BLaER1 treated with 17β-estradiol and CSF1 and Interleukin-3, amounts not matched to agents 10 nM and 100 nM (cell line): ENCODE measurements around the gene SV2C.
"Not testable (repeated sequence)": the region's sequence is repeated elsewhere in the genome, so short reads cannot be mapped to it uniquely, and the experiment has no call there.

Experiments used
- H3K27ac ChIP-seq, 11 experiments: shearing (Covaris generic); formaldehyde crosslinking; 2 replicates each; pipeline ENCODE4 v1.8.1; 2022
- H3K27me3 ChIP-seq, 11 experiments: shearing (Covaris generic); formaldehyde crosslinking; 2 replicates each; pipeline ENCODE4 v1.8.1; 2022
- H3K36me3 ChIP-seq, 11 experiments: shearing (Covaris generic); formaldehyde crosslinking; 2 replicates each; pipeline ENCODE4 v1.8.1; 2022
- H3K4me1 ChIP-seq, 10 experiments: shearing (Covaris generic); formaldehyde crosslinking; 2 replicates each; pipeline ENCODE4 v1.8.1; 2022
- H3K4me2 ChIP-seq, 11 experiments: shearing (Covaris generic); formaldehyde crosslinking; 2 replicates each; pipeline ENCODE4 v1.8.1; 2022
- H3K4me3 ChIP-seq, 10 experiments: shearing (Covaris generic); formaldehyde crosslinking; 2 replicates each; pipeline ENCODE4 v1.8.1; 2022
- H3K9ac ChIP-seq, 11 experiments: shearing (Covaris generic); formaldehyde crosslinking; 2 replicates each; pipeline ENCODE4 v1.8.1; 2022
- H3K9me3 ChIP-seq, 11 experiments: shearing (Covaris generic); formaldehyde crosslinking; replicated peaks in 1 of 11; 2 replicates each; pipeline ENCODE4 v1.8.1; 2022
- H4K20me1 ChIP-seq, 11 experiments: shearing (Covaris generic); formaldehyde crosslinking; 2 replicates each; pipeline ENCODE4 v1.8.1; 2022
- Cebpa-rat ChIP-seq, 11 experiments: shearing (Covaris generic); IDR thresholded peaks; 2 replicates each; pipeline ENCODE4 v1.8.1; 2022

SV2C gene

GRCh38 chr5:76303921-76304320, 220.7 kb downstream of the SV2C start:
- Histone ChIP-seq H3K4me2 (peak overlapping the region; percentile 40 to 85 (median 65)), H4K20me1 (no peaks in the 10 kb centered on the region), H3K4me1 (peaks cover 27 to 89% (median 41%) of the 10 kb centered on the region in 10 experiments), H3K27me3 (no peaks in the 10 kb centered on the region), H3K36me3 (no peaks in the 10 kb centered on the region), H3K9ac (no peak overlapping the region), H3K4me3 (no peak overlapping the region), H3K27ac (peak overlapping the region in 8 of 11 experiments; percentile 61 to 88 (median 76); a peak in 11 of 22 replicates), H3K9me3 (peaks cover 0 to 14% (median 5%) of the 10 kb centered on the region in 11 experiments; a peak in 9 of 22 replicates)
- TF ChIP-seq Cebpa-rat (IDR thresholded peaks at IDR 0.05), result no peak

- H3K36me3 ChIP-seq, result no peaks in the 10 kb centered on the region
- H4K20me1 ChIP-seq, result no peaks in the 10 kb centered on the region
- H3K27me3 ChIP-seq, result no peaks in the 10 kb centered on the region
- H3K9me3 ChIP-seq, result peaks cover 0 to 14% (median 5%) of the 10 kb centered on the region in 11 experiments; a peak in 9 of 22 replicates
- peak overlapping the region in 2 of 10 experiments; percentile 5 to 7; a peak in 1 of 20 replicates for H3K4me3 ChIP-seq
- peak in 8 of 11 experiments; percentile 49 to 94 (median 75); a peak in 13 of 22 replicates for TF ChIP-seq Cebpa-rat (IDR thresholded peaks at IDR 0.05)
- peak overlapping the region in 9 of 11 experiments; percentile 26 to 85 (median 74); a peak in 18 of 22 replicates for H3K4me2 ChIP-seq
- peaks cover 27 to 80% (median 41%) of the 10 kb centered on the region in 10 experiments for H3K4me1 ChIP-seq
- H3K9ac ChIP-seq, result peak overlapping the region in 6 of 11 experiments; percentile 13 to 59 (median 42); a peak in 8 of 22 replicates
- H3K27ac ChIP-seq, result peak overlapping the region in 10 of 11 experiments; percentile 42 to 88 (median 69); a peak in 19 of 22 replicates
Observed at GRCh38 chr5:76305269-76305668, 222.1 kb downstream of the SV2C start.

GRCh38 chr5:76305775-76306174, 222.6 kb downstream of the SV2C start:
- TF ChIP-seq Cebpa-rat (IDR thresholded peaks at IDR 0.05), result no peak

GRCh38 chr5:76310208-76310607, 227.0 kb downstream of the SV2C start:
- no peak for TF ChIP-seq Cebpa-rat (IDR thresholded peaks at IDR 0.05)
- Histone ChIP-seq H4K20me1 (no peaks in the 10 kb centered on the region), H3K27ac (no peak overlapping the region), H3K27me3 (no peaks in the 10 kb centered on the region), H3K36me3 (no peaks in the 10 kb centered on the region), H3K9me3 (peaks cover 0 to under 1% (median 0%) of the 10 kb centered on the region in 11 experiments; a peak in 3 of 22 replicates), H3K4me3 (no peak overlapping the region), H3K9ac (no peak overlapping the region), H3K4me2 (no peak overlapping the region), H3K4me1 (peaks cover 4 to 39% (median 10%) of the 10 kb centered on the region in 10 experiments; a peak in 16 of 20 replicates)

More at GRCh38 chr5:76305775-76306174, 222.6 kb downstream of the SV2C start:
- Histone ChIP-seq H3K4me3 (peak overlapping the region in 1 of 10 experiments; percentile 7; a peak in 1 of 20 replicates), H3K4me2 (peak overlapping the region in 8 of 11 experiments; percentile 56 to 85 (median 74); a peak in 15 of 22 replicates), H3K27ac (peak overlapping the region; percentile 11 to 88 (median 65); a peak in 20 of 22 replicates), H3K9ac (peak overlapping the region in 6 of 11 experiments; percentile 13 to 59 (median 42); a peak in 10 of 22 replicates), H4K20me1 (no peaks in the 10 kb centered on the region), H3K9me3 (peaks cover 0 to 14% (median 5%) of the 10 kb centered on the region in 11 experiments; a peak in 9 of 22 replicates), H3K4me1 (peaks cover 27 to 80% (median 41%) of the 10 kb centered on the region in 10 experiments), H3K36me3 (no peaks in the 10 kb centered on the region), H3K27me3 (no peaks in the 10 kb centered on the region)

- no peak overlapping the region for H3K4me3 ChIP-seq
- H3K27me3 ChIP-seq, result no peaks in the 10 kb centered on the region
- H3K4me2 ChIP-seq, result no peak overlapping the region
- no peak for TF ChIP-seq Cebpa-rat (IDR thresholded peaks at IDR 0.05)
- H3K36me3 ChIP-seq, result no peaks in the 10 kb centered on the region
- H3K9me3 ChIP-seq, result no peaks in the 10 kb centered on the region; a peak in 1 of 22 replicates
- no peak overlapping the region for H3K27ac ChIP-seq
- H3K4me1 ChIP-seq, result peaks cover 0 to 13% (median 0%) of the 10 kb centered on the region in 10 experiments; a peak in 4 of 20 replicates
- no peak overlapping the region for H3K9ac ChIP-seq
- no peaks in the 10 kb centered on the region for H4K20me1 ChIP-seq
Observed at GRCh38 chr5:76312783-76313182, 229.6 kb downstream of the SV2C start.

GRCh38 chr5:76314643-76315042, 231.5 kb downstream of the SV2C start:
- Histone ChIP-seq H3K9me3 (no peaks in the 10 kb centered on the region), H3K27me3 (no peaks in the 10 kb centered on the region), H3K4me3 (no peak overlapping the region), H3K27ac (no peak overlapping the region), H3K36me3 (no peaks in the 10 kb centered on the region), H4K20me1 (no peaks in the 10 kb centered on the region), H3K9ac (no peak overlapping the region), H3K4me1 (peaks cover 0 to 9% (median 6%) of the 10 kb centered on the region in 10 experiments; a peak in 8 of 20 replicates), H3K4me2 (no peak overlapping the region)
- no peak for TF ChIP-seq Cebpa-rat (IDR thresholded peaks at IDR 0.05)

- TF ChIP-seq Cebpa-rat (IDR thresholded peaks at IDR 0.05), result no peak
- no peak overlapping the region for H3K27ac ChIP-seq
Observed at GRCh38 chr5:76319673-76320072, 236.5 kb downstream of the SV2C start.

GRCh38 chr5:76323494-76323893, 240.3 kb downstream of the SV2C start:
- H3K27ac ChIP-seq, H4K20me1 ChIP-seq, H3K36me3 ChIP-seq, H3K4me2 ChIP-seq, H3K4me3 ChIP-seq, H3K27me3 ChIP-seq, H3K9ac ChIP-seq: not testable (repeated sequence)
- H3K4me1 ChIP-seq, result peaks cover 34 to 62% (median 45%) of the 10 kb centered on the region in 10 experiments
- H3K9me3 ChIP-seq, result peaks cover 0 to 13% (median 9%) of the 10 kb centered on the region in 11 experiments; a peak in 10 of 22 replicates

More at GRCh38 chr5:76319673-76320072, 236.5 kb downstream of the SV2C start:
- H3K4me3 ChIP-seq, result no peak overlapping the region
- H3K36me3 ChIP-seq, result no peaks in the 10 kb centered on the region
- no peaks in the 10 kb centered on the region for H4K20me1 ChIP-seq
- H3K9me3 ChIP-seq, result peaks cover 0 to 13% (median 9%) of the 10 kb centered on the region in 11 experiments; a peak in 10 of 22 replicates
- H3K27me3 ChIP-seq, result no peaks in the 10 kb centered on the region
- no peak overlapping the region for H3K9ac ChIP-seq
- peaks cover under 1 to 27% (median 8%) of the 10 kb centered on the region in 10 experiments; a peak in 18 of 20 replicates for H3K4me1 ChIP-seq
- H3K4me2 ChIP-seq, result peak overlapping the region in 1 of 11 experiments; percentile 13; a peak in 1 of 22 replicates

GRCh38 chr5:76325326-76325725, 242.1 kb downstream of the SV2C start:
- H3K4me2 ChIP-seq, result peak overlapping the region; percentile 73 to 90 (median 83)

More at GRCh38 chr5:76325326-76325725, 242.1 kb downstream of the SV2C start:
- H3K4me3 ChIP-seq, result peak overlapping the region in 7 of 10 experiments; percentile 15 to 43 (median 19); a peak in 7 of 20 replicates
- H3K27me3 ChIP-seq, result no peaks in the 10 kb centered on the region
- peaks cover 34 to 59% (median 40%) of the 10 kb centered on the region in 10 experiments for H3K4me1 ChIP-seq
- TF ChIP-seq Cebpa-rat (IDR thresholded peaks at IDR 0.05), result no peak
- no peaks in the 10 kb centered on the region for H4K20me1 ChIP-seq
- peak overlapping the region; percentile 23 to 85 (median 74); a peak in 19 of 22 replicates for H3K27ac ChIP-seq
- peak overlapping the region in 10 of 11 experiments; percentile 38 to 76 (median 64); a peak in 18 of 22 replicates for H3K9ac ChIP-seq
- no peaks in the 10 kb centered on the region for H3K36me3 ChIP-seq
- peaks cover 0 to 13% (median 9%) of the 10 kb centered on the region in 11 experiments; a peak in 10 of 22 replicates for H3K9me3 ChIP-seq
